HepG2 (cell line): Measurements from ENCODE around the gene CDKN1C. TPM values are rescaled to one million over a fixed set of nuclear protein-coding genes. Genes with fewer than 3 reads are reported as not detected.

Experiments
- ATAC-seq: fragments of 200-7000 bp; cut with Tn5 transposase; 3 replicates; pipeline ENCODE4 v1.9.1; 2020; ENCODE audit warnings: mild to moderate bottlenecking, moderate library complexity
- BruUV-seq: library from RNA; stranded (reverse); fragments of 400-500 nt; replicated peaks from 2 replicates; lab custom pipeline; 2021; lab: Mats Ljungman, UMichigan
- CTCF ChIA-PET: fragments of 300-600 bp; formaldehyde crosslinking; extraction: SDS; loops from one replicate; lab custom pipeline; 2021; ENCODE audit warnings: low total read pairs, inconsistent platforms, low intra/inter-chr PET ratio; lab: Yijun Ruan, JAX
- POLR2A ChIA-PET: fragments of 350-600 bp; sonication (Branson Sonifier 250); formaldehyde crosslinking; loops from one replicate; lab custom pipeline; 2020; ENCODE audit warnings: antibody characterized with exemption, inconsistent platforms; lab: Yijun Ruan, JAX
- DNase-seq: peaks from one replicate; pipeline ENCODE4 v3.0.0-alpha.2; 2015; ENCODE audit warnings: low spot score
- FAIRE-seq: peaks from 3 replicates; lab custom pipeline; 2011; peaks lifted over from hg19 to GRCh38; lab: Jason Lieb, UNC
- H2AFZ ChIP-seq: one replicate; pipeline ENCODE4 v1.6.1; 2011; ENCODE audit warnings: low read length, inconsistent platforms
- H3K27ac ChIP-seq: fragments of 300-600 bp; 3 replicates; pipeline ENCODE4 v1.8.0; 2011; ENCODE audit warnings: mixed run types, mild to moderate bottlenecking, mixed read lengths, low read length, inconsistent platforms; ENCODE audit not compliant: insufficient read depth; ENCODE audit errors: extremely low read length
- H3K27me3 ChIP-seq, 2 experiments: fragments of 200-600 bp in 1 of 2; 2 replicates in 1 of 2; 3 replicates in 1 of 2; pipeline versions ENCODE4 v1.6.0 to v1.8.0; 2011; ENCODE audit warnings: low read length in 2 of 2, mild to moderate bottlenecking in 2 of 2, moderate library complexity in 2 of 2, inconsistent platforms in 1 of 2; ENCODE audit not compliant: insufficient read depth in 2 of 2, control insufficient read depth in 1 of 2
- H3K36me3 ChIP-seq, 2 experiments: fragments of 200-600 bp in 1 of 2; replicated peaks in 1 of 2; 2 replicates in 1 of 2; 3 replicates in 1 of 2; pipeline versions ENCODE4 v1.5.1 to v1.8.0; 2011; ENCODE audit warnings: low read length in 2 of 2, inconsistent platforms in 1 of 2; ENCODE audit not compliant: insufficient read depth in 2 of 2, control insufficient read depth in 1 of 2
- H3K4me1 ChIP-seq: 2 replicates; pipeline ENCODE4 v1.5.1; 2012; ENCODE audit warnings: low read length, inconsistent platforms; ENCODE audit not compliant: insufficient read depth
- H3K4me2 ChIP-seq: 2 replicates; pipeline ENCODE4 v1.6.0; 2011; ENCODE audit warnings: low read depth, low read length, inconsistent platforms
- H3K4me3 ChIP-seq, 3 experiments: fragments of 200-600 bp in 1 of 3; sonication (generic), shearing (Covaris generic) in 1 of 3; replicated peaks in 1 of 3; 2 replicates each; pipeline ENCODE4 v1.5.1; 2011 to 2016; ENCODE audit warnings: low read length in 3 of 3, inconsistent platforms in 2 of 3, low read depth in 2 of 3, mild to moderate bottlenecking in 2 of 3, control low read depth in 1 of 3, mixed read lengths in 1 of 3; ENCODE audit not compliant: insufficient read depth in 1 of 3
- H3K79me2 ChIP-seq: one replicate; pipeline ENCODE4 v1.6.1; 2011; ENCODE audit warnings: low read length, inconsistent platforms; ENCODE audit not compliant: insufficient read depth
- H3K9ac ChIP-seq: 2 replicates; pipeline ENCODE4 v1.6.0; 2011; ENCODE audit warnings: mild to moderate bottlenecking, low read depth, low read length, inconsistent platforms; ENCODE audit not compliant: insufficient read depth
- H3K9me3 ChIP-seq: 2 replicates; pipeline ENCODE4 v1.5.1; 2012; ENCODE audit warnings: mild to moderate bottlenecking, low read length
- H4K20me1 ChIP-seq: 2 replicates; pipeline ENCODE4 v1.6.0; 2011; ENCODE audit warnings: inconsistent platforms, mild to moderate bottlenecking, low read length, moderate library complexity; ENCODE audit not compliant: insufficient read depth
- KLF16 ChIP-seq, 2 experiments: sonication (generic) in 1 of 2; formaldehyde crosslinking in 1 of 2; IDR thresholded peaks; 2 replicates each; pipeline versions ENCODE4 v1.6.1 to v1.8.0; 2016 to 2023; ENCODE audit warnings: missing genetic modification reagents in 2 of 2, missing compliant biosample characterization in 1 of 2
- NRL ChIP-seq: sonication (generic); formaldehyde crosslinking; IDR thresholded peaks from 2 replicates; pipeline ENCODE4 v1.5.0; 2020; ENCODE audit warnings: missing genetic modification reagents, mild to moderate bottlenecking, moderate library complexity, borderline replicate concordance
- ZNF33A ChIP-seq: sonication (generic); formaldehyde crosslinking; IDR thresholded peaks from 2 replicates; pipeline ENCODE4 v1.5.1; 2020; ENCODE audit warnings: missing genetic modification reagents, mild to moderate bottlenecking, moderate library complexity, borderline replicate concordance
- ZNF713 ChIP-seq: sonication (generic); formaldehyde crosslinking; IDR thresholded peaks from 2 replicates; pipeline ENCODE4 v1.4.0; 2020; ENCODE audit warnings: mild to moderate bottlenecking, missing genetic modification reagents
- ZNF746 ChIP-seq: sonication (generic); formaldehyde crosslinking; IDR thresholded peaks from 2 replicates; pipeline ENCODE4 v1.8.0; 2022; ENCODE audit warnings: mild to moderate bottlenecking, missing genetic modification reagents
- WGBS: methylation state at CpG from one replicate; pipeline ENCODE4 v1.1.6; 2017; ENCODE audit warnings: low lambda C conversion rate; 5-methylcytosine and 5-hydroxymethylcytosine counted together
- in situ Hi-C: cut with HindIII; loops from 2 replicates; pipeline ENCODE4 v1.10.0; 2017; ENCODE audit warnings: low pct_unique_long_range_greater_than_20kb; ENCODE audit not compliant: extremely low pct_ligation_motif_present
- intact Hi-C: fragments of 100-400 bp; cut with micrococcal nuclease; formaldehyde crosslinking; loops from one replicate; pipeline ENCODE4 v1.10.0; 2022; ENCODE audit not compliant: unreplicated experiment
- polyA plus RNA-seq, 8 experiments: library from polyadenylated mRNA; depleted of rRNA in 3 of 8; stranded (reverse) in 7 of 8; unstranded in 1 of 8; fragments of >200 nt; fragmentation: Illumina TruSeq in 4 of 8; extraction: Trizol in 4 of 8; gene quantifications; 2 replicates each; pipeline versions ENCODE4 v1.2.1 to v1.2.3, GENCODE V29; 2011 to 2016; ENCODE audit warnings: low read depth in 4 of 8, missing spikeins in 1 of 8, mixed read lengths in 1 of 8; ENCODE audit not compliant: insufficient read depth in 1 of 8
- total RNA-seq, 5 experiments: library from RNA; depleted of rRNA; stranded (reverse); fragments of >200 nt; fragmentation: Illumina TruSeq; extraction: Trizol; gene quantifications; 2 replicates each; pipeline ENCODE4 v1.2.3, GENCODE V29; 2016; ENCODE audit warnings: low read depth in 1 of 5
- TF ChIP-seq, protein P1 (sequence below): sonication (generic); formaldehyde crosslinking; IDR thresholded peaks from 2 replicates; pipeline ENCODE4 v1.4.0; 2020; ENCODE audit warnings: missing genetic modification reagents, mild to moderate bottlenecking, borderline replicate concordance
- TF ChIP-seq, protein P2 (sequence below): IDR thresholded peaks from 2 replicates; pipeline ENCODE4 v1.6.1; 2016

Gene CDKN1C
- total and polyA plus RNA-seq, 2 of the 13 experiments (the other 11 are each of a cell fraction or from before 2014, with no cell fraction given): not detected

DNA sequence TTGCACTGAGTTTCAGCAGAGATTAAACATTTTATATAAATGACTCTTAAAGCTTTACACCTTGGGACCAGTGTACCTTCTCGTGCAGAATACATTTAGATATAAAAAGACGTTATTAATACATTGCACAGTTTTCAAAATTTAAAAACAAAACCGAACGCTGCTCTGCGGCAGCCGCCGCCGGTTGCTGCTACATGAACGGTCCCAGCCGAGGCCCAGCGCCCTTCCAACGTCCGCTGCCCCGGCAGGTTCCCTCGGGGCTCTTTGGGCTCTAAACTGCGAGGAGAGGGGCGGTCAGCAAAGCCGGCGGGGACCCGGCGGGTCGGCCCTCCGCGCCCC is 2.0 kb downstream of the CDKN1C start:
- Histone ChIP-seq H3K4me1 (peaks cover 5% of the 10 kb centered on the region), H3K9ac (no peak overlapping the region), H4K20me1 (no peaks in the 10 kb centered on the region), H3K36me3 (no peaks in the 10 kb centered on the region), H3K9me3 (no peaks in the 10 kb centered on the region), H3K4me2 (no peak overlapping the region), H3K79me2 (no peaks in the 10 kb centered on the region), H2AFZ (no peak overlapping the region), H3K27me3 (peaks cover 4 to 43% of the 10 kb centered on the region in 2 experiments), H3K4me3 (no peak overlapping the region), H3K27ac (no peak overlapping the region)
- BruUV-seq: no TSS peak
- in situ Hi-C loops: no loop called here
- TF ChIP-seq, protein P1, sequence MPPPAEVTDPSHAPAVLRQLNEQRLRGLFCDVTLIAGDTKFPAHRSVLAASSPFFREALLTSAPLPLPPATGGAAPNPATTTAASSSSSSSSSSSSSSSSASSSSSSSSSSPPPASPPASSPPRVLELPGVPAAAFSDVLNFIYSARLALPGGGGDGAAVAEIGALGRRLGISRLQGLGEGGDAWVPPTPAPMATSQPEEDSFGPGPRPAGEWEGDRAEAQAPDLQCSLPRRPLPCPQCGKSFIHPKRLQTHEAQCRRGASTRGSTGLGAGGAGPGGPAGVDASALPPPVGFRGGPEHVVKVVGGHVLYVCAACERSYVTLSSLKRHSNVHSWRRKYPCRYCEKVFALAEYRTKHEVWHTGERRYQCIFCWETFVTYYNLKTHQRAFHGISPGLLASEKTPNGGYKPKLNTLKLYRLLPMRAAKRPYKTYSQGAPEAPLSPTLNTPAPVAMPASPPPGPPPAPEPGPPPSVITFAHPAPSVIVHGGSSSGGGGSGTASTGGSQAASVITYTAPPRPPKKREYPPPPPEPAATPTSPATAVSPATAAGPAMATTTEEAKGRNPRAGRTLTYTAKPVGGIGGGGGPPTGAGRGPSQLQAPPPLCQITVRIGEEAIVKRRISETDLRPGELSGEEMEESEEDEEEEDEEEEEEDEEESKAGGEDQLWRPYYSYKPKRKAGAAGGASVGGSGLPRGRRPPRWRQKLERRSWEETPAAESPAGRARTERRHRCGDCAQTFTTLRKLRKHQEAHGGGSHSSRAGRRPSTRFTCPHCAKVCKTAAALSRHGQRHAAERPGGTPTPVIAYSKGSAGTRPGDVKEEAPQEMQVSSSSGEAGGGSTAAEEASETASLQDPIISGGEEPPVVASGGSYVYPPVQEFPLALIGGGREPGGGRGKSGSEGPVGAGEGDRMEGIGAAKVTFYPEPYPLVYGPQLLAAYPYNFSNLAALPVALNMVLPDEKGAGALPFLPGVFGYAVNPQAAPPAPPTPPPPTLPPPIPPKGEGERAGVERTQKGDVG: no peak
- TF ChIP-seq ZNF746 (CRISPR knock-in tag) (no peak), NRL (CRISPR knock-in tag) (no peak), ZNF713 (no peak), ZNF33A (CRISPR knock-in tag) (no peak), KLF16 (CRISPR knock-in tag; IDR thresholded peaks at IDR 0.05) (no peak)
- TF ChIP-seq, protein P2, sequence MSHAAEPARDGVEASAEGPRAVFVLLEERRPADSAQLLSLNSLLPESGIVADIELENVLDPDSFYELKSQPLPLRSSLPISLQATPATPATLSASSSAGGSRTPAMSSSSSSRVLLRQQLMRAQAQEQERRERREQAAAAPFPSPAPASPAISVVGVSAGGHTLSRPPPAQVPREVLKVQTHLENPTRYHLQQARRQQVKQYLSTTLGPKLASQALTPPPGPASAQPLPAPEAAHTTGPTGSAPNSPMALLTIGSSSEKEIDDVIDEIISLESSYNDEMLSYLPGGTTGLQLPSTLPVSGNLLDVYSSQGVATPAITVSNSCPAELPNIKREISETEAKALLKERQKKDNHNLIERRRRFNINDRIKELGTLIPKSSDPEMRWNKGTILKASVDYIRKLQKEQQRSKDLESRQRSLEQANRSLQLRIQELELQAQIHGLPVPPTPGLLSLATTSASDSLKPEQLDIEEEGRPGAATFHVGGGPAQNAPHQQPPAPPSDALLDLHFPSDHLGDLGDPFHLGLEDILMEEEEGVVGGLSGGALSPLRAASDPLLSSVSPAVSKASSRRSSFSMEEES (CRISPR knock-in tag): no peak
- ATAC-seq: no peak
- FAIRE-seq: no peak
- CTCF ChIA-PET: no interaction called here
- WGBS: 70% methylated on average over 21 of the region's 24 CpGs
- intact Hi-C loops: no loop called here
- DNase-seq: no peak
- POLR2A ChIA-PET: no interaction called here
